ENCODE measurements around the gene GFOD2. TPM values are rescaled to one million over a fixed set of nuclear protein-coding genes. Genes with fewer than 3 reads are reported as not detected.

The GFOD2 gene
- total and polyA plus RNA-seq, 2 experiments from 2014 or later, result 19.3 to 34.3 TPM

DNA sequence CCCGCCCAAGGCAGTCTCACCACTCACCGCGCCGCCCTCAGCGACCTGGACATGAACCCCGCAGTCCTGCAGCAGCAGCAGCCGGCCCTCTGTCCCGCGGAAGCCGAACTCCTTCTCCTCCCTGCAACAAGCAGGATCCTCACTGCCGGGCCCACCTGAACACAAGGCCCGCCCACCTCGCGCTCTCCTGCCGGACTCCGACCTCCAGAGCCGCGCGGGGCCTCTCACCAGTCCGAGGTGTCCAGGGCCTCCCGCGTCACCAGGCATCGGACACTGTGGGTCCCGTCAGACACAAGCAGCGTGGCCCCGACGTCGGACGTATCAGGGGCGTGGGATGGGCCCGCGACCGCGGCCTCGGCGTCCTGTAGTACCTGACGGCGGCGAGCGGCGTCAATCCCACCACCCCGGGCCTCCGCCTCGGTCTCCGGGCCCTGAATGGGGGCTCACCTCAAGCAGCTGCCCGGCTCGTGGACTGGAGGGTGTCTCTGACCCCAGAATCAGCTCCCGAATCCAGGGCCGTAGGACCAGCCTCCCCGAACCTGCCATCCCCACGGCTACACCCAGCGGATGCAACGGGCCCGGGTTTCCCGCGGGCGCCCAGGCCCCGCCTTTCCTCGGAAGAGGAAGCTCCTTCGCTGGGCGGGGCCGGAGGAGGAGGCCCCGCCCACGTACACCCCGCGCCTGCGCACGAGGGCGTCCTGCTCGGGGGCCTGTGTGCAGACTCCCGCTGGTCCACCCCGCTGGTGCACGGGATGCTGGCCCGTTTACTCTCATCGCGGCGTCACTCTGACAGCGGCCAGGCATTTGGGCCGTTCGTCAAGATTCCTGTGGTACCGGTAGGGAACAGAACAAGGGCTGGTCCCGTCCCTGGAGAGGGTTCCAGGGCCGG is 59.2 kb downstream of the GFOD2 start, which contains the start of gene ACD (continued):
- TF ChIP-seq, protein P1, sequence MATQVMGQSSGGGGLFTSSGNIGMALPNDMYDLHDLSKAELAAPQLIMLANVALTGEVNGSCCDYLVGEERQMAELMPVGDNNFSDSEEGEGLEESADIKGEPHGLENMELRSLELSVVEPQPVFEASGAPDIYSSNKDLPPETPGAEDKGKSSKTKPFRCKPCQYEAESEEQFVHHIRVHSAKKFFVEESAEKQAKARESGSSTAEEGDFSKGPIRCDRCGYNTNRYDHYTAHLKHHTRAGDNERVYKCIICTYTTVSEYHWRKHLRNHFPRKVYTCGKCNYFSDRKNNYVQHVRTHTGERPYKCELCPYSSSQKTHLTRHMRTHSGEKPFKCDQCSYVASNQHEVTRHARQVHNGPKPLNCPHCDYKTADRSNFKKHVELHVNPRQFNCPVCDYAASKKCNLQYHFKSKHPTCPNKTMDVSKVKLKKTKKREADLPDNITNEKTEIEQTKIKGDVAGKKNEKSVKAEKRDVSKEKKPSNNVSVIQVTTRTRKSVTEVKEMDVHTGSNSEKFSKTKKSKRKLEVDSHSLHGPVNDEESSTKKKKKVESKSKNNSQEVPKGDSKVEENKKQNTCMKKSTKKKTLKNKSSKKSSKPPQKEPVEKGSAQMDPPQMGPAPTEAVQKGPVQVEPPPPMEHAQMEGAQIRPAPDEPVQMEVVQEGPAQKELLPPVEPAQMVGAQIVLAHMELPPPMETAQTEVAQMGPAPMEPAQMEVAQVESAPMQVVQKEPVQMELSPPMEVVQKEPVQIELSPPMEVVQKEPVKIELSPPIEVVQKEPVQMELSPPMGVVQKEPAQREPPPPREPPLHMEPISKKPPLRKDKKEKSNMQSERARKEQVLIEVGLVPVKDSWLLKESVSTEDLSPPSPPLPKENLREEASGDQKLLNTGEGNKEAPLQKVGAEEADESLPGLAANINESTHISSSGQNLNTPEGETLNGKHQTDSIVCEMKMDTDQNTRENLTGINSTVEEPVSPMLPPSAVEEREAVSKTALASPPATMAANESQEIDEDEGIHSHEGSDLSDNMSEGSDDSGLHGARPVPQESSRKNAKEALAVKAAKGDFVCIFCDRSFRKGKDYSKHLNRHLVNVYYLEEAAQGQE (IDR thresholded peaks at IDR 0.05; ENCODE audit: unreplicated experiment), result no peak
- no peak for TF ChIP-seq EZH2 (IDR thresholded peaks at IDR 0.05; ENCODE audit: low read depth, unreplicated experiment)

DNA sequence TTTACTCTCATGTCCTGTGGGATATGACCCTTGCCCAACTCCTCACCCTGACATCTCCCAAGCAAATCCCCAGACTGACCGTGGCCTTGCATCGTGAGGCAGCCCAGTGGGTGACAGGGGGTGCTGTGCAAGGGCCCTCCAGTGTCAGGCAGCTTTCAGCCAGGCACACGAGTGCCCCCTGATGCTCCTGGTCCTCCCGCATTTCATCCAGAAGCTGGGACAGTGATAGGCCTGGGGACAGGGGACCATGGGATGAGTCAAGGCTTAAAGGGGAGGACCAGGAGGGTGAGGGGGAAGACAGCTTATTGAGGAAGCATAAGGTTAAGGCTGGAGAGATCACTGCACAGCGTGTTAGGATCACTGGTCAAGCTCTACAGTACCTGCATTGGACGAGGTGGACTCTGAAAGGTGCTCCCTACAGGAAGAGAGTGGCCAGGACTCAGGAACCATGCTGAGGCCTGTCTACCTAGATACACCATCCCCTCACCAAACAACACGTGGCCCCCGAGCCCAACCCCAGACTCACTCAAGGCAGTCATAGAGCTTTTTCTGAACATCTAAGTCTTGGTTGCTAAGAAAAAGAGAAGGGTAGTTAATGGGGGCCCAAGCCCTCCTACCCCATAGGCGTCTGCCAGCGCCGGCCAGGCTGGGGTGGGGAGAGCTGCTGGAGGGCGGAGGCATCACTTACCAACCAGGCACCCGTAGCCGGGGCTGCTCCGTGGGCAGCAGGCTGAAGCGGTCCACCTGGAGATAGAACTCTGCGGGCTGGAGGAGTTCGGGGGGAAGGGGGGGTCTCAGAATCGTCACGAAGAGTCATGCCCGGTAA is 60.1 kb downstream of the GFOD2 start:
- Histone ChIP-seq H3K36me3 (ENCODE audit: insufficient read depth) (no peaks in the 10 kb centered on the region), H3K4me3 (peak overlapping the region; percentile 99), H4K20me1 (replicated peaks; ENCODE audit: insufficient read depth) (peaks cover 5% of the 10 kb centered on the region; the same call in 1 of the 2 replicates), H3K9me2 (ENCODE audit: insufficient read depth) (no peaks in the 10 kb centered on the region), H3K4me1 (ENCODE audit: insufficient read depth) (peaks cover 7% of the 10 kb centered on the region; the same call in 1 of the 2 replicates), H3K4me2 (peak overlapping the region; percentile 99), H3F3A (replicated peaks; ENCODE audit: low read depth) (peaks cover 22% of the 10 kb centered on the region), H2AFZ (peak overlapping the region; percentile 99; the same call in 1 of the 2 replicates), H3K27ac (ENCODE audit: low read depth) (no peak overlapping the region), H3K79me2 (replicated peaks; ENCODE audit: insufficient read depth) (no peaks in the 10 kb centered on the region), H3K27me3 (ENCODE audit: insufficient read depth) (peaks cover 9% of the 10 kb centered on the region)
- H3K36me3 Mint-ChIP-seq (ENCODE audit: low read depth), result peaks cover 8% of the 10 kb centered on the region
- H3K27ac Mint-ChIP-seq, result no peak overlapping the region
- H3K9me3 Mint-ChIP-seq, result no peaks in the 10 kb centered on the region; the same call in 2 of the 3 replicates
- TF ChIP-seq, protein P2, sequence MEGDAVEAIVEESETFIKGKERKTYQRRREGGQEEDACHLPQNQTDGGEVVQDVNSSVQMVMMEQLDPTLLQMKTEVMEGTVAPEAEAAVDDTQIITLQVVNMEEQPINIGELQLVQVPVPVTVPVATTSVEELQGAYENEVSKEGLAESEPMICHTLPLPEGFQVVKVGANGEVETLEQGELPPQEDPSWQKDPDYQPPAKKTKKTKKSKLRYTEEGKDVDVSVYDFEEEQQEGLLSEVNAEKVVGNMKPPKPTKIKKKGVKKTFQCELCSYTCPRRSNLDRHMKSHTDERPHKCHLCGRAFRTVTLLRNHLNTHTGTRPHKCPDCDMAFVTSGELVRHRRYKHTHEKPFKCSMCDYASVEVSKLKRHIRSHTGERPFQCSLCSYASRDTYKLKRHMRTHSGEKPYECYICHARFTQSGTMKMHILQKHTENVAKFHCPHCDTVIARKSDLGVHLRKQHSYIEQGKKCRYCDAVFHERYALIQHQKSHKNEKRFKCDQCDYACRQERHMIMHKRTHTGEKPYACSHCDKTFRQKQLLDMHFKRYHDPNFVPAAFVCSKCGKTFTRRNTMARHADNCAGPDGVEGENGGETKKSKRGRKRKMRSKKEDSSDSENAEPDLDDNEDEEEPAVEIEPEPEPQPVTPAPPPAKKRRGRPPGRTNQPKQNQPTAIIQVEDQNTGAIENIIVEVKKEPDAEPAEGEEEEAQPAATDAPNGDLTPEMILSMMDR (conservative IDR thresholded peaks at IDR 0.05; ENCODE audit: low read depth in 2 of 2), result no peak
- no peak for TF ChIP-seq ZNF331 (CRISPR knock-in tag; IDR thresholded peaks at IDR 0.05; ENCODE audit: low read depth)
- H3K27me3 Mint-ChIP-seq (ENCODE audit: insufficient read depth, low read depth, poor library complexity), result peaks cover 37% of the 10 kb centered on the region
- DNase-seq (ENCODE audit: low spot score) (no peak), ATAC-seq (no peak)
- H3K4me1 Mint-ChIP-seq, result peaks cover 12% of the 10 kb centered on the region; the same call in 2 of the 3 replicates
- peak overlapping the region; percentile 90 for H3K4me3 Mint-ChIP-seq

Measured in GM23338 (cell line).